Coronary artery (tissue), 2 donors: ENCODE results near the gene CCER1.

Experiments used
- DNase-seq: peaks from one replicate; pipeline ENCODE4 v3.0.0-alpha.2; 2017; ENCODE audit warnings: low spot score
- H3K27ac ChIP-seq, 2 donors: fragments of 200-600 bp; sonication (generic); one replicate each; pipeline ENCODE4 v1.5.1; 2016 to 2019
- H3K4me3 ChIP-seq: fragments of 200-600 bp; sonication (generic); 2 replicates; pipeline ENCODE4 v1.5.1; 2016; ENCODE audit warnings: mild to moderate bottlenecking, moderate library complexity
- TF ChIP-seq, protein P1 (sequence below): fragments of 200-600 bp; sonication (generic); IDR thresholded peaks from one replicate; pipeline ENCODE4 v1.5.1; 2019; ENCODE audit warnings: antibody characterized with exemption

CCER1 gene

GRCh38 chr12:90924406-90924805, 30.6 kb downstream of the CCER1 start:
- Histone ChIP-seq H3K27ac (no peak overlapping the region), H3K4me3 (no peak overlapping the region)
- TF ChIP-seq, protein P1, sequence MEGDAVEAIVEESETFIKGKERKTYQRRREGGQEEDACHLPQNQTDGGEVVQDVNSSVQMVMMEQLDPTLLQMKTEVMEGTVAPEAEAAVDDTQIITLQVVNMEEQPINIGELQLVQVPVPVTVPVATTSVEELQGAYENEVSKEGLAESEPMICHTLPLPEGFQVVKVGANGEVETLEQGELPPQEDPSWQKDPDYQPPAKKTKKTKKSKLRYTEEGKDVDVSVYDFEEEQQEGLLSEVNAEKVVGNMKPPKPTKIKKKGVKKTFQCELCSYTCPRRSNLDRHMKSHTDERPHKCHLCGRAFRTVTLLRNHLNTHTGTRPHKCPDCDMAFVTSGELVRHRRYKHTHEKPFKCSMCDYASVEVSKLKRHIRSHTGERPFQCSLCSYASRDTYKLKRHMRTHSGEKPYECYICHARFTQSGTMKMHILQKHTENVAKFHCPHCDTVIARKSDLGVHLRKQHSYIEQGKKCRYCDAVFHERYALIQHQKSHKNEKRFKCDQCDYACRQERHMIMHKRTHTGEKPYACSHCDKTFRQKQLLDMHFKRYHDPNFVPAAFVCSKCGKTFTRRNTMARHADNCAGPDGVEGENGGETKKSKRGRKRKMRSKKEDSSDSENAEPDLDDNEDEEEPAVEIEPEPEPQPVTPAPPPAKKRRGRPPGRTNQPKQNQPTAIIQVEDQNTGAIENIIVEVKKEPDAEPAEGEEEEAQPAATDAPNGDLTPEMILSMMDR, result no peak
- DNase-seq, result no peak

GRCh38 chr12:90922145-90922627, 32.8 kb downstream of the CCER1 start:
- H3K4me3 ChIP-seq, result no peak overlapping the region
- H3K27ac ChIP-seq, result peak overlapping the region in 1 of 2 donors; percentile 3
- no peak for DNase-seq
- TF ChIP-seq, protein P1, result no peak

DNA sequence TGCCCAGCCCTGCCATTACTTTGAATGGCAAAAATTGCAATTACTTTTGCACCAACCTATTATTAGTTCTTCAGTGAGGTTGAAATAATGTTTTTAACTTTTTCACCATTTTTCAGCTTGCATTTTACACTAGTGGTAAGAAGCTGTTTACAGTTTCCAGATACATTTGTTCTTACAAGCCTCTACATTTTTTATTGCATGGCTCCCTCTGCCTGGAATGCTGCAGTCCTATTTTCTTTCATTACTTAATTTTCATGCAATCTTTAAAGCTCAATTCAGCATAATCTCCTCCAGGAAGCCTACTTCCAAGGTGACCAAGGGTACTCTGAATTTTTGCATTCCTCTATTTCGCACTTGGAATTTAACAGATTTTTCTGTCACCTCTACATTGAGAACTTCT, 33.4 kb downstream of the CCER1 start:
- Histone ChIP-seq H3K27ac (no peak overlapping the region), H3K4me3 (no peak overlapping the region)
- TF ChIP-seq, protein P1, result no peak

GRCh38 chr12:90920222-90920621, 34.8 kb downstream of the CCER1 start:
- DNase-seq, result no peak
- Histone ChIP-seq H3K27ac (no peak overlapping the region), H3K4me3 (no peak overlapping the region)
- TF ChIP-seq, protein P1, result no peak

More for the DNA sequence above, 33.4 kb downstream of the CCER1 start:
- no peak for DNase-seq

DNA sequence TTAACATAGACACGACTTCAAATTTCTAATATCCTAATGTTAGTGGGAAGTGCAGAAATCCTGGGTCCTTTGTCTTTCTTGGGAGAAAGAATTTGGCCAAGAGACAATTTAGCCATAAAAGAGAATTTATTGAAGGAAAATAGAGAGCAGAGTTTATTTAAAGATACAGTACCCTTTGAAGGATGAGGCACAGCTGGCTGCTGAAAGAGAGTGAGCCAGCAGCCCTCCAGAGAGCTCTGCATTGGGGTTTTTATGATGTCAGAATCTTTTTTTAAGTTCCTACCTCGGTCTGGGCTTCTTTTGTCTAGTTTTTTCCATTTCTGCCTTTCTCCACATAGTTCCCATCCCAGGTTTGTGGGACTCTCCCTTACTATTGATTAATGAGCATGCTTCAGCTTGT, 37.5 kb downstream of the CCER1 start:
- Histone ChIP-seq H3K4me3 (no peak overlapping the region), H3K27ac (no peak overlapping the region)
- TF ChIP-seq, protein P1, result no peak
- DNase-seq, result no peak

GRCh38 chr12:90916516-90916915, 38.5 kb downstream of the CCER1 start:
- no peak for DNase-seq
- no peak overlapping the region for H3K4me3 ChIP-seq
- TF ChIP-seq, protein P1, result no peak
- no peak overlapping the region for H3K27ac ChIP-seq

GRCh38 chr12:90915353-90915752, 39.6 kb downstream of the CCER1 start:
- Histone ChIP-seq H3K4me3 (no peak overlapping the region), H3K27ac (no peak overlapping the region)
- DNase-seq, result no peak
- TF ChIP-seq, protein P1, result no peak
